ENCODE results near the gene ZBTB45.
A peak's percentile ranks its signal among the peaks of the same experiment; 100 is the strongest.

The ZBTB45 gene

DNA sequence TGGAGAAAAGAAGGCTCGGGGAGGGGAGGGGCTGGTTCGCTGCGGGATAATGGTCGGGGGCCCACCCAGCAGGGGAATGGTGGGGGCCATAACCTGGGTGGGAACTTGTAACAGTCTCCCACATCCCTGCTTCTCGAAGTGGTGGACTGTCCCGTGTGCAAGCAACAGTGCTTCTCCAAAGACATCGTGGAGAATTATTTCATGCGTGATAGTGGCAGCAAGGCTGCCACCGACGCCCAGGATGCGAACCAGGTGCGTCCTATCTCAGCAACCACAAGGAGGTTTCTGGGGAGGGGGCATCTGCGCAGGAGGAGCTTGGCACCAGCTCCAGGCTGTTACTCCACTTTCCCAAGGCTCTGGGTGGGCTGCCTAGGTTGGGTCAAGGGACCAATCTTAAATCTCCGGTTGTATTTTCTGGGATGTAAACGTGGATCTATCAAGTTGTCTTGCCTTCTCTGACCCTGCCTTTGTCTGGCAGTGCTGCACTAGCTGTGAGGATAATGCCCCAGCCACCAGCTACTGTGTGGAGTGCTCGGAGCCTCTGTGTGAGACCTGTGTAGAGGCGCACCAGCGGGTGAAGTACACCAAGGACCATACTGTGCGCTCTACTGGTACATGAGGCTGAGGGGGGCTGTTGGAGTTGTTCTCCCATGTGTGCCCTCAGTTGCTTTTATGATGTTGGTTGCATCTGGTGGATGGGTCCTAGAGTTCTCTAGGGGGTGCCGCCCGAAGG lies 25.8 kb upstream of the ZBTB45 start:
- no peak overlapping the region for H3K23ac ChIP-seq (ENCODE audit: low read length)
- H3K4me3 ChIP-seq (ENCODE audit: low read depth, low read length) = peak overlapping the region; percentile 97
- peaks cover 44 to 48% of the 10 kb centered on the region in 2 experiments for H3K36me3 ChIP-seq (ENCODE audit: control insufficient read depth in 1 of 2, insufficient read depth in 2 of 2, low read length in 2 of 2)
- H3K18ac ChIP-seq (ENCODE audit: low read length) = no peak overlapping the region
- H4K91ac ChIP-seq (ENCODE audit: low read depth, low read length) = no peak overlapping the region
- peaks cover 7 to 14% of the 10 kb centered on the region in 2 experiments for H3K4me1 ChIP-seq (ENCODE audit: control insufficient read depth in 1 of 2, insufficient read depth in 2 of 2, low read length in 2 of 2)
- no peak for DNase-seq
- no peak overlapping the region for H2AK5ac ChIP-seq (ENCODE audit: low read length)
- no peak overlapping the region for H4K8ac ChIP-seq (ENCODE audit: low read depth, low read length)
- H3K9me3 ChIP-seq (ENCODE audit: insufficient read depth, low read depth, low read length) = peaks cover 2% of the 10 kb centered on the region
- no CpG with 5 or more reads among the region's 21 CpGs for WGBS (ENCODE audit: extremely low coverage, insufficient coverage, insufficient read length)
- H2BK5ac ChIP-seq (ENCODE audit: low read depth, low read length, poor library complexity) = no peak overlapping the region
- peak overlapping the region; percentile 99 for H3K4ac ChIP-seq (ENCODE audit: low read depth, low read length)
- no peak overlapping the region for H2AFZ ChIP-seq (ENCODE audit: insufficient read depth, low read length, poor library complexity)
- H2BK120ac ChIP-seq (ENCODE audit: insufficient read depth, low read length, poor library complexity) = no peak overlapping the region
- H4K12ac ChIP-seq (ENCODE audit: low read depth, low read length) = no peak overlapping the region
- no peak overlapping the region for H2BK12ac ChIP-seq (ENCODE audit: low read length)
- H3K14ac ChIP-seq (ENCODE audit: low read length) = no peak overlapping the region
- H3K79me1 ChIP-seq (ENCODE audit: low read length) = peaks cover 15% of the 10 kb centered on the region
- H3K27me3 ChIP-seq (ENCODE audit: insufficient read depth, low read length) = peaks cover 2% of the 10 kb centered on the region
- no peak overlapping the region for H3K27ac ChIP-seq (ENCODE audit: low read depth, low read length)
- H3K9ac ChIP-seq (ENCODE audit: low read length) = peak overlapping the region; percentile 96
- H3K79me2 ChIP-seq (ENCODE audit: control insufficient read depth, insufficient read depth, low read length, poor library complexity) = peaks cover 26% of the 10 kb centered on the region
- H3K4me2 ChIP-seq (ENCODE audit: low read length) = peak overlapping the region; percentile 67

DNA sequence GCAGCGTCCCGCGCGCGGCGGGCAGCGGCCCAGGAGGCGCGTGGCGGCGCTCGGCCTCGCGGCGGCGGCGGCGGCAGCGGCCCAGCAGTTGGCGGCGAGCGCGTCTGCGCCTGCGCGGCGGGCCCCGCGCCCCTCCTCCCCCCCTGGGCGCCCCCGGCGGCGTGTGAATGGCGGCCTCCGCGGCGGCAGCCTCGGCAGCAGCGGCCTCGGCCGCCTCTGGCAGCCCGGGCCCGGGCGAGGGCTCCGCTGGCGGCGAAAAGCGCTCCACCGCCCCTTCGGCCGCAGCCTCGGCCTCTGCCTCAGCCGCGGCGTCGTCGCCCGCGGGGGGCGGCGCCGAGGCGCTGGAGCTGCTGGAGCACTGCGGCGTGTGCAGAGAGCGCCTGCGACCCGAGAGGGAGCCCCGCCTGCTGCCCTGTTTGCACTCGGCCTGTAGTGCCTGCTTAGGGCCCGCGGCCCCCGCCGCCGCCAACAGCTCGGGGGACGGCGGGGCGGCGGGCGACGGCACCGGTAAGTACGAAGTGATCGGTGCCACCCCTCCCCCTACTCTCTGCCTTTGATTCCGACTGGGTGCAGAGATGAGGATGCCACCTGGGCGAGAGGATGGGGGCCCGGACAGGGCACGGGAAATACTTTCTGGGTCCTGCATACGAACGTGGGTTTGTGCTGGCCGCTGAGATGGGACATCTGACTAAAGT lies 25.1 kb upstream of the ZBTB45 start:
- Histone ChIP-seq H3K9me3 (ENCODE audit: insufficient read depth, low read depth, low read length) (peaks cover 2% of the 10 kb centered on the region), H3K14ac (ENCODE audit: low read length) (peak overlapping the region; percentile 99), H3K18ac (ENCODE audit: low read length) (peak overlapping the region; percentile 100), H3K9ac (ENCODE audit: low read length) (peak overlapping the region; percentile 99), H3K27ac (ENCODE audit: low read depth, low read length) (peak overlapping the region; percentile 98), H3K23ac (ENCODE audit: low read length) (no peak overlapping the region), H4K12ac (ENCODE audit: low read depth, low read length) (peak overlapping the region; percentile 86), H3K36me3 (ENCODE audit: control insufficient read depth in 1 of 2, insufficient read depth in 2 of 2, low read length in 2 of 2) (peaks cover 37 to 40% of the 10 kb centered on the region in 2 experiments), H3K27me3 (ENCODE audit: insufficient read depth, low read length) (peaks cover 4% of the 10 kb centered on the region), H4K8ac (ENCODE audit: low read depth, low read length) (peak overlapping the region; percentile 94), H2BK120ac (ENCODE audit: insufficient read depth, low read length, poor library complexity) (peak overlapping the region; percentile 91), H3K4me3 (ENCODE audit: low read depth, low read length) (peak overlapping the region; percentile 97), H2BK12ac (ENCODE audit: low read length) (no peak overlapping the region), H3K4me2 (ENCODE audit: low read length) (peak overlapping the region; percentile 67), H3K4ac (ENCODE audit: low read depth, low read length) (peak overlapping the region; percentile 99), H2BK5ac (ENCODE audit: low read depth, low read length, poor library complexity) (peak overlapping the region; percentile 97), H3K79me2 (ENCODE audit: control insufficient read depth, insufficient read depth, low read length, poor library complexity) (peaks cover 26% of the 10 kb centered on the region), H4K91ac (ENCODE audit: low read depth, low read length) (peak overlapping the region; percentile 94), H2AK5ac (ENCODE audit: low read length) (peak overlapping the region; percentile 81), H3K79me1 (ENCODE audit: low read length) (peaks cover 15% of the 10 kb centered on the region), H3K4me1 (ENCODE audit: control insufficient read depth in 1 of 2, insufficient read depth in 2 of 2, low read length in 2 of 2) (peaks cover 7 to 14% of the 10 kb centered on the region in 2 experiments), H2AFZ (ENCODE audit: insufficient read depth, low read length, poor library complexity) (peak overlapping the region; percentile 82)
- no CpG with 5 or more reads among the region's 92 CpGs for WGBS (ENCODE audit: extremely low coverage, insufficient coverage, insufficient read length)
- peak in 1 of 2 donors; percentile 66 for DNase-seq

DNA sequence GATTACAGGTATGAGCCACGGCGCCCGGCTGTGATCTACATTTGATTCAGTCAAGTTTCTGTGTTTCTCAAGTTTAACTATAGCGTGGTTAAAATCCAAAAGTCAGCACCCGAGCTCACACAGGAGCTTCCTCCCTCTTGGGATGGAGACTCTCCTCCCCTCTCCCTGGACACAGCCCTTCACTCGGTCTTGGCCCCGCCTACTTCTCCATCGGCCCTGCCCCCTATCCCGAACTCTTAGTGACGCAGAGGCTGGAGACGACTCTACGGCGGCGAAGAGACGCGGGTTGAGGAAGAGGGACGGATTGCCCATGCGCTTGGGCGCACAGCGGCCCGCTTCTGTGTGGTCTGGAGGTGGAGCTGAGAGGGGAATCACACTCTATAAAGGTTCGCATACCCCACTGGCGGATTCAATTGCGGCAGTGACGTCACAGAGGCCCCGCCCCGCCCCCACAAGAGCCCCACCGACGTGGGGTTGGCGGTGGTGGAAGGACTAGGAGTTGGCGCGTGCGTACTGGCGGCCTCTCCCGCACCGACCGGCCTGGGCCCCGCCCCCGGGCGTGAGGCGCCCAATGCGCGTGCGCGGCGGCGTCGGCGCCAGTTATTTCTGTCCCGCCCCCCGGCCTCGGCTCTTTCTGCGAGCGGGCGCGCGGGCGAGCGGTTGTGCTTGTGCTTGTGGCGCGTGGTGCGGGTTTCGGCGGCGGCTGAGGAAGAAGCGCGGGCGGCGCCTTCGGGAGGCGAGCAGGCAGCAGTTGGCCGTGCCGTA lies 24.4 kb upstream of the ZBTB45 start, which contains the start of gene TRIM28:
Gene TRIM28, plus strand, starts transcription at position 239 of the 765 bp plus-strand sequence. CDS start 694 bp downstream, outside the sequence.
- Histone ChIP-seq H2BK5ac (ENCODE audit: low read depth, low read length, poor library complexity) (peak within 1 kb of the TSS; percentile 97), H2BK12ac (ENCODE audit: low read length) (peak within 1 kb of the TSS; percentile 1), H3K9me3 (ENCODE audit: insufficient read depth, low read depth, low read length) (peaks cover 4% of the 10 kb centered on the region), H3K4me2 (ENCODE audit: low read length) (peak within 1 kb of the TSS; percentile 67), H3K79me1 (ENCODE audit: low read length) (peaks cover 15% of the 10 kb centered on the region), H4K12ac (ENCODE audit: low read depth, low read length) (peak within 1 kb of the TSS; percentile 86), H3K4me3 (ENCODE audit: low read depth, low read length) (peak within 1 kb of the TSS; percentile 97), H4K8ac (ENCODE audit: low read depth, low read length) (peak within 1 kb of the TSS; percentile 94), H2BK120ac (ENCODE audit: insufficient read depth, low read length, poor library complexity) (peak within 1 kb of the TSS; percentile 92), H3K27me3 (ENCODE audit: insufficient read depth, low read length) (peaks cover 4% of the 10 kb centered on the region), H4K91ac (ENCODE audit: low read depth, low read length) (peak within 1 kb of the TSS; percentile 94), H2AK5ac (ENCODE audit: low read length) (peak within 1 kb of the TSS; percentile 81), H3K4ac (ENCODE audit: low read depth, low read length) (peak within 1 kb of the TSS; percentile 99), H3K36me3 (ENCODE audit: control insufficient read depth in 1 of 2, insufficient read depth in 2 of 2, low read length in 2 of 2) (peaks cover 30 to 33% of the 10 kb centered on the region in 2 experiments), H3K27ac (ENCODE audit: low read depth, low read length) (peak within 1 kb of the TSS; percentile 98), H3K9ac (ENCODE audit: low read length) (peak within 1 kb of the TSS; percentile 99), H3K18ac (ENCODE audit: low read length) (peak within 1 kb of the TSS; percentile 100), H3K23ac (ENCODE audit: low read length) (no peak within 1 kb of the TSS), H3K4me1 (ENCODE audit: control insufficient read depth in 1 of 2, insufficient read depth in 2 of 2, low read length in 2 of 2) (peaks cover 7 to 14% of the 10 kb centered on the region in 2 experiments), H3K14ac (ENCODE audit: low read length) (peak within 1 kb of the TSS; percentile 99), H2AFZ (ENCODE audit: insufficient read depth, low read length, poor library complexity) (peak within 1 kb of the TSS; percentile 92), H3K79me2 (ENCODE audit: control insufficient read depth, insufficient read depth, low read length, poor library complexity) (peaks cover 26% of the 10 kb centered on the region)
- WGBS (ENCODE audit: extremely low coverage, insufficient coverage, insufficient read length) = no CpG with 5 or more reads among the region's 73 CpGs
- peak; percentile 97 to 98 for DNase-seq

Measured in trophoblast cell (in vitro differentiated cells and primary cell).